NCI-H2107 treated with DMSO at 0.1 percent for 48 hours (cell line): ENCODE measurements around the gene TUFM.
"Not testable (repeated sequence)": the region's sequence is repeated elsewhere in the genome, so short reads cannot be mapped to it uniquely, and the experiment has no call there.

Experiments used
- DNase-seq: peaks from one replicate; lab custom pipeline; 2025; ENCODE audit not compliant: unreplicated experiment; lab: John Stamatoyannopoulos, UW

Gene TUFM

DNA sequence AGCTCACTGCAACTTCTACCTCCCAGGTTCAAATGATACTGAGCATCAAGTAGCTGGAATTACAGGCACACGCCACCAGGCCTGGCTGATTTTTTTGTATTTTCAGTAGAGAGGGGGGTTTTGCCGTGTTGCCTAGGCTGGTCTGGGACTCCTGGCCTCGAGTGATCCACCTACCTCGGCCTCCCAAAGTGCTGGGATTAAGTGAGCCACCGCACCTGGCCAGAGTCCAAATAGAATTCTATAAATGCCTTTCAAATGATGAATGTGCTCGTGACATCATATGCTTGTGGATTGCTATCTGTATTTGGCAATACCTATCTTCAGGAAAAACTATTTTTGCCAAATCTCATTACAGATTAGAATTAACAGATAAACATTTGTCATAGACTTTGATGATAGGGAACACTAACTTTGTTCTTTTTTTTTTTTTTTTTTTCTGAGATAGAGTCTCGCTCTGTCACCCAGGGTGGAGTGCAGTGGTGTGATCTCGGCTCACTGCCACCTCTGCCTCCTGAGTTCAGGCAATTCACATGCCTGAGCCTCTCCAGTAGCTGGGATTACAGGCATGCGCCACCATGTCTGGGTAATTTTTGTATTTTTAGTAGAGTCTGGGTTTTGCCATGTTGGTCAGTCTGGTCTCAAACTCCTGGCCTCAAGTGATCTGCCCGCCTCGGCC, 38.6 kb downstream of the TUFM start:
- DNase-seq, result not testable (repeated sequence)

GRCh38 chr16:28802235-28803019, 43.7 kb downstream of the TUFM start:
- DNase-seq, result not testable (repeated sequence)
